GM12878 (cell line): Measurements from ENCODE around the gene LOXL4. TPM values are rescaled to one million over a fixed set of nuclear protein-coding genes. Genes with fewer than 3 reads are reported as not detected.

Experiments
- ATAC-seq: fragments of 200-7000 bp; cut with Tn5 transposase; 3 replicates; pipeline ENCODE4 v1.9.1; 2020; ENCODE audit warnings: mild to moderate bottlenecking, moderate library complexity
- BruUV-seq: library from RNA; stranded (reverse); fragments of 400-500 nt; replicated peaks from 2 replicates; lab custom pipeline; 2021; lab: Mats Ljungman, UMichigan
- CTCF ChIA-PET: fragments of 300-600 bp; sonication (Branson Sonifier 250); formaldehyde crosslinking; extraction: SDS; loops from one replicate; lab custom pipeline; 2021; ENCODE audit warnings: inconsistent platforms; lab: Yijun Ruan, JAX
- POLR2A ChIA-PET: fragments of 350-600 bp; formaldehyde crosslinking; extraction: SDS; loops from one replicate; lab custom pipeline; 2021; ENCODE audit warnings: inconsistent platforms; lab: Charles Lee
- RAD21 ChIA-PET: fragments of 300-600 bp; sonication (Branson Sonifier 250); formaldehyde crosslinking; loops from one replicate; lab custom pipeline; 2023; ENCODE audit warnings: antibody characterized with exemption; ENCODE audit not compliant: unreplicated experiment; lab: Charles Lee
- SMC1A ChIA-PET: fragments of 300-600 bp; sonication (Branson Sonifier 250); formaldehyde crosslinking; loops from one replicate; lab custom pipeline; 2023; ENCODE audit not compliant: unreplicated experiment, uncharacterized antibody; lab: Charles Lee
- DNase-seq: peaks from one replicate; pipeline ENCODE4 v3.0.0-alpha.2; 2011; ENCODE audit warnings: low read depth, low spot score
- FAIRE-seq: peaks from 3 replicates; lab custom pipeline; 2011; peaks lifted over from hg19 to GRCh38; lab: Jason Lieb, UNC
- H2AFZ ChIP-seq: 2 replicates; pipeline ENCODE4 v1.6.0; 2011; ENCODE audit warnings: low read depth, low read length, control low read depth; ENCODE audit not compliant: control insufficient read depth
- H3K27ac ChIP-seq: 2 replicates; pipeline ENCODE4 v1.5.1; 2011; ENCODE audit warnings: control low read depth; ENCODE audit not compliant: control insufficient read depth, insufficient read depth
- H3K27me3 ChIP-seq, 2 experiments: replicated peaks in 1 of 2; 2 replicates each; pipeline versions ENCODE4 v1.6.0 to v1.6.1; 2011; ENCODE audit warnings: low read length in 1 of 2; ENCODE audit not compliant: control insufficient read depth in 2 of 2, insufficient read depth in 2 of 2
- H3K36me3 ChIP-seq, 2 experiments: 2 replicates each; pipeline ENCODE4 v1.5.1; 2011; ENCODE audit warnings: low read length in 1 of 2; ENCODE audit not compliant: control insufficient read depth in 2 of 2, insufficient read depth in 2 of 2
- H3K4me1 ChIP-seq: 2 replicates; pipeline ENCODE4 v1.6.1; 2011; ENCODE audit warnings: mild to moderate bottlenecking, low read length, moderate library complexity, mixed read lengths; ENCODE audit not compliant: control insufficient read depth, insufficient read depth
- H3K4me2 ChIP-seq: 2 replicates; pipeline ENCODE4 v1.6.0; 2011; ENCODE audit warnings: control low read depth; ENCODE audit not compliant: control insufficient read depth, insufficient read depth
- H3K4me3 ChIP-seq: fragments of 200-600 bp; sonication (generic); 2 replicates; pipeline ENCODE4 v1.5.1; 2016
- H3K79me2 ChIP-seq: 2 replicates; pipeline ENCODE4 v1.6.0; 2011; ENCODE audit warnings: low read length; ENCODE audit not compliant: control insufficient read depth, insufficient read depth
- H3K9ac ChIP-seq: 2 replicates; pipeline ENCODE4 v1.8.0; 2011; ENCODE audit warnings: low read length, control low read depth, mixed read lengths; ENCODE audit not compliant: control insufficient read depth, insufficient read depth
- H3K9me3 ChIP-seq: replicated peaks from 3 replicates; pipeline ENCODE4 v1.5.1; 2011; ENCODE audit warnings: mild to moderate bottlenecking, low read length; ENCODE audit not compliant: control insufficient read depth, insufficient read depth
- H4K20me1 ChIP-seq: 2 replicates; pipeline ENCODE4 v1.6.0; 2011; ENCODE audit not compliant: control insufficient read depth, insufficient read depth
- ATF2 ChIP-seq: IDR thresholded peaks from 2 replicates; pipeline ENCODE4 v1.6.1; 2012; ENCODE audit warnings: low read length, inconsistent platforms
- BRCA1 ChIP-seq: IDR thresholded peaks from 2 replicates; pipeline ENCODE4 v1.6.1; 2011; ENCODE audit warnings: low read depth, low read length, improper control_type of control experiment
- CHD2 ChIP-seq: IDR thresholded peaks from 2 replicates; pipeline ENCODE4 v1.6.1; 2011; ENCODE audit warnings: low read depth, low read length, improper control_type of control experiment, borderline replicate concordance
- CREM ChIP-seq: IDR thresholded peaks from 2 replicates; pipeline ENCODE4 v1.6.1; 2014; ENCODE audit warnings: antibody characterized with exemption, low read depth
- ELK1 ChIP-seq: IDR thresholded peaks from 2 replicates; pipeline ENCODE4 v1.6.1; 2012; ENCODE audit warnings: low read depth, low read length, improper control_type of control experiment
- IKZF1 ChIP-seq: fragments of 450-650 bp; conservative IDR thresholded peaks from 2 replicates; pipeline ENCODE4 v1.6.1; 2017; ENCODE audit warnings: antibody characterized with exemption, mild to moderate bottlenecking
- PML ChIP-seq: IDR thresholded peaks from 2 replicates; pipeline ENCODE4 v1.6.1; 2012; ENCODE audit warnings: low read length, inconsistent platforms
- STAT1 ChIP-seq: fragments of 450-650 bp; conservative IDR thresholded peaks from 2 replicates; pipeline ENCODE4 v1.6.1; 2014; ENCODE audit warnings: antibody characterized with exemption, mild to moderate bottlenecking
- ZBED1 ChIP-seq: IDR thresholded peaks from 2 replicates; pipeline ENCODE4 v1.6.1; 2016; ENCODE audit warnings: borderline replicate concordance
- ZBTB40 ChIP-seq: fragments of 450-650 bp; IDR thresholded peaks from 2 replicates; pipeline ENCODE4 v1.6.1; 2016; ENCODE audit warnings: mild to moderate bottlenecking, moderate library complexity, borderline replicate concordance
- WGBS: methylation state at CpG from one replicate; pipeline ENCODE4 v1.1.6; 2016; ENCODE audit warnings: low lambda C conversion rate; ENCODE audit not compliant: insufficient replicate concordance, insufficient coverage; ENCODE audit errors: missing lambda C conversion rate; 5-methylcytosine and 5-hydroxymethylcytosine counted together
- in situ Hi-C: fragments of 300-500 bp; cut with MboI; formaldehyde crosslinking; loops from 9 replicates; pipeline ENCODE4 v1.14.3; 2018; ENCODE audit warnings: mixed read lengths
- intact Hi-C: fragments of 100-400 bp; cut with micrococcal nuclease; formaldehyde crosslinking; loops from one replicate; pipeline ENCODE4 v1.14.2; 2022; ENCODE audit not compliant: unreplicated experiment
- polyA plus RNA-seq, 11 experiments: library from polyadenylated mRNA; depleted of rRNA in 4 of 11; unstranded in 6 of 11; stranded (reverse) in 5 of 11; fragments of >200 nt; fragmentation: Nextera tagmentation in 4 of 11; fragmentation: Illumina TruSeq in 1 of 11; extraction: Ambion mirVana in 4 of 11; extraction: Trizol in 1 of 11; gene quantifications; 1 replicate in 1 of 11; 2 replicates in 10 of 11; pipeline versions ENCODE4 v1.2.1 to v1.2.3, GENCODE V29; 2011 to 2016; ENCODE audit warnings: inconsistent platforms in 2 of 11, missing spikeins in 2 of 11, low read depth in 1 of 11
- total RNA-seq, 4 experiments: library from RNA; depleted of rRNA in 3 of 4; stranded (reverse); fragments of >200 nt in 3 of 4; fragmentation: Illumina TruSeq in 1 of 4; extraction: Trizol in 1 of 4; gene quantifications; 2 replicates each; pipeline versions ENCODE4 v1.2.1 to v1.2.3, GENCODE V29; 2013 to 2021

LOXL4 gene
- total and polyA plus RNA-seq, 10 of the 15 experiments (the other 5 are each of a cell fraction or from before 2014, with no cell fraction given), result 0.02 to 0.12 (median 0.08) TPM; not detected in 3

- Histone ChIP-seq H3K27ac (no peak overlapping the region), H3K4me2 (no peak overlapping the region), H3K9ac (no peak overlapping the region), H3K27me3 (no peaks in the 10 kb centered on the region), H4K20me1 (no peaks in the 10 kb centered on the region; the same call in 1 of the 2 replicates), H3K36me3 (peaks cover 0 to 5% of the 10 kb centered on the region in 2 experiments; a peak in 2 of 4 replicates), H3K4me1 (no peaks in the 10 kb centered on the region), H3K4me3 (no peak overlapping the region), H2AFZ (no peak overlapping the region), H3K9me3 (no peaks in the 10 kb centered on the region), H3K79me2 (no peaks in the 10 kb centered on the region)
- POLR2A ChIA-PET, result no interaction called here
- 93% methylated on average over 10 of the region's 10 CpGs for WGBS
- DNase-seq (no peak), ATAC-seq (no peak), FAIRE-seq (no peak)
- CTCF ChIA-PET, result no interaction called here
- RAD21 ChIA-PET, result interaction anchor here (0.7 kb wide), 1 partner anchor 9 kb away, joined by 4 read pairs; no protein-coding TSS in a partner anchor
- in situ Hi-C loops (no loop called here), intact Hi-C loops (no loop called here)
- SMC1A ChIA-PET, result interaction anchor here (0.9 kb wide), 1 partner anchor 84 kb away, joined by 3 read pairs; no protein-coding TSS in a partner anchor
- BruUV-seq, result no TSS peak
- TF ChIP-seq BRCA1, result no peak
- no peak for TF ChIP-seq ZBED1
- no peak for TF ChIP-seq IKZF1
- no peak for TF ChIP-seq ELK1
These were observed 13.6 kb downstream of the LOXL4 start for GRCh38 chr10:98254234-98254974.

GRCh38 chr10:98253499-98253898 is 14.5 kb downstream of the LOXL4 start:
- in situ Hi-C loops (no loop called here), intact Hi-C loops (no loop called here)
- Histone ChIP-seq H4K20me1 (no peaks in the 10 kb centered on the region; the same call in 1 of the 2 replicates), H3K9me3 (no peaks in the 10 kb centered on the region), H3K9ac (no peak overlapping the region), H3K79me2 (no peaks in the 10 kb centered on the region), H3K27ac (no peak overlapping the region), H2AFZ (no peak overlapping the region), H3K4me3 (no peak overlapping the region), H3K4me1 (no peaks in the 10 kb centered on the region), H3K4me2 (no peak overlapping the region), H3K27me3 (no peaks in the 10 kb centered on the region), H3K36me3 (peaks cover 1 to 5% of the 10 kb centered on the region in 2 experiments; a peak in 2 of 4 replicates)
- ChIA-PET CTCF (no interaction called here), SMC1A (no interaction called here), POLR2A (no interaction called here), RAD21 (interaction anchor here (0.7 kb wide), 1 partner anchor 10 kb away, joined by 4 read pairs; no protein-coding TSS in a partner anchor)
- ATAC-seq, result no peak
- 95% methylated on average over 17 of the region's 17 CpGs for WGBS
- DNase-seq, result no peak
- FAIRE-seq, result no peak
- no TSS peak for BruUV-seq
- TF ChIP-seq CHD2, result no peak
- no peak for TF ChIP-seq PML
- no peak for TF ChIP-seq STAT1
- no peak for TF ChIP-seq ZBTB40
- no peak for TF ChIP-seq CREM
- TF ChIP-seq ATF2, result no peak
